ENCODE data around the gene XRCC4.
"Not testable (repeated sequence)": the region's sequence is repeated elsewhere in the genome, so short reads cannot be mapped to it uniquely, and the experiment has no call there.

XRCC4 gene

DNA sequence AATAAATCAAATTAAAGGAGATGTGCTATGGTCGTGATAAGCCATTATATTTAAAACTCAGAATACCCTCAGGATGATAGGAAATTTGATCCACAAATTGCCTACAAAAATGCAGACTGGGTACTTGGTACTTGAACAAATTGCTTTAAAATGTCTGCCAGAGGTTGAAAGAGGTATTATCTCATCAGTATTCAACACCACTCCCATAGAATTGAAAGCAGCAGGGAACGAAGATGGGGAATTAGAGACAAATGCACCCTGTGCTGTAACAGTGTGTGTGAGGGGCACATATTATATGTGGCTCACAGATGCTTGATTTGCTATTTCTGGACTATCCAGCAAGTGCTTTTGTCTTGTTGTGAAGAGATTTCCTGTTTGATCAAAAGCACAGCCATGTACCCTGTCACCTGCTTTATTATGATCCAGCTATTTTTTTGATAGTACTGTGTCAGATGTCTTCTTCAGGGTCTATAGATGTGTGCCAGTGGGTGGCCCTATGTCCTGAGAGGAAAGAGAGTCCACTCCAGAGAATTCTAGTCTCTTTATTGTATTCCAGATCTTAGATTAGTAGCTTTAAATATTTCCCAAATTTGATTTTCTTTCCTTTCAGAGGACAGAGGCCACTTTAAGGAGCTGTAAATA lies 120.1 kb downstream of the XRCC4 start:
- DNase-seq, result no peak

DNA sequence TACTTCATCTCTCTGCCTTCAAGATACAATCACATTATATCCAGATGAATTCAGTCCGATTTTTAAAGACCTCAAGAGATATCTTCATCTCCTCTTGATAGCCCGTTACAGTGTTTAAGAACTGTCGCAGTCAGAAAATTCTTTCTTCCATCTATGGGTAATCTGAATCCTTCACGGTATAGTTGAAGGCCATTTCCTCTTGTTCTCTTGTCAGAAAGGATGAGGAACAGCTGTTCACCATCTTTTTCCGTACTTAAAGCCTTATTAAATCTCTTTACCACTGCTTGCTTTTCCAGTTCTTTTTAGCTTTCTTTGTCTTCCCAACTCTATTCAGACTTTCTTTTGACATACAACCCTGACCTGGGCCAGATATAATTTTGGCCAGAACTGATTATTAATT lies 121.8 kb downstream of the XRCC4 start:
- no peak for DNase-seq

- DNase-seq, result no peak
Observed at GRCh38 chr5:83204651-83205050, 127.3 kb downstream of the XRCC4 start.

GRCh38 chr5:83209963-83210362 lies 132.6 kb downstream of the XRCC4 start:
- no peak for DNase-seq

GRCh38 chr5:83219077-83219476 lies 141.7 kb downstream of the XRCC4 start:
- DNase-seq, result no peak

GRCh38 chr5:83219495-83219894 lies 142.1 kb downstream of the XRCC4 start:
- no peak for DNase-seq

DNA sequence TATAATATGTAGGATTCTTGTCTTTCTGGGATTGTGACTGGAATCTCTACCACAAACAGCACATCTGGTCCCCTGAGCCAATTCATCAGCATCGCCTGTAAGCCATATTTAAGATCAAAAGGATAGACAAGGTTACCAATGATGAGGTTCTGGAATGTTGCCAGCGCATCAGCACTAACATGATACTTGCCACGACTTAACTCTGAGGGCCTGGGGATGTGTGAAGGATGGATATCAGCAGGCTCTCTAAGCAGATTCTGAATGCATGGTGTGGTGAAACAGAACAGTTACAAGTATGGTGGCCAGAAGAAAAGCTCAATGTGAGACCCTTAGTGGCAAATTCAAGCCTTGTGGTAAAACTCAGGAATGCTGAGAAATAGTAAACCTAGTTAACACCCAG lies 143.0 kb downstream of the XRCC4 start:
- DNase-seq, result no peak

DNA sequence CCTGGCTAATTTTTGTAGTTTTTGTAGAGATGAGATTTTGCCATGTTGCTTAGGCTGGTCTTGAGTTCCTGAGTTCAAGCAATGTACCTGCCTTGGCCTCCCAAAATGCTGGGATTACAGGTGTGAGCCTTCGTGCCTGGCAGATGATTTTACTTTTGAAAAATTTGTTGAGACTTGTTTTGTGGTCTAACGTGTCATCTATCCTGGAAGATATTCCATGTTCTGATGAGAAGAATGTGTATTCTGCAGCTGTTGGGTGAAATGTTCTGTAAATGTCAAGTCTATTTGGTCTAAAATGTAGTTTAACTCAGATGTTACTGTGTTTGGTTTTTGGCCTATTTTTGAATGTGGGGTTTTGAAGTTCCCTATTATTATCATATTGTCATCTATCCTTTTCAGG lies 145.6 kb downstream of the XRCC4 start:
- no peak for DNase-seq

DNA sequence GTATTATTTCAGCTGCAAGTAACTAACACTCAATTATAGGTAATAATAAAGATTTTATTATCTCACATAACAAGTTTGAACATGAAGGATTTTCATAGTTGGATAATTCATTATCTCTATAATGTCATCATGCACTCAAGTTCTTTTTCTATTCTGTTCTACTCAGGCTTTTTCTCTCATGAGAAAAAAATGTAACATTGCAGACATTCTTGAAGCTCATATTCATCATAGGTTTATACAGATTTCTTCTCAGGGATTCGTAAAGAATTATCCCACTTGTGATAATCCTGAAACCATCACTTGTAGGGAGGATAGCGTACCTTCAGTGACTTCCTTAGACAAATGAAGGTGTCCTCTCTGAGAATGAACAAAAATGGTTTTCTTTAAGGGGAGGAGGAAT lies 150.3 kb downstream of the XRCC4 start:
- DNase-seq, result no peak

DNA sequence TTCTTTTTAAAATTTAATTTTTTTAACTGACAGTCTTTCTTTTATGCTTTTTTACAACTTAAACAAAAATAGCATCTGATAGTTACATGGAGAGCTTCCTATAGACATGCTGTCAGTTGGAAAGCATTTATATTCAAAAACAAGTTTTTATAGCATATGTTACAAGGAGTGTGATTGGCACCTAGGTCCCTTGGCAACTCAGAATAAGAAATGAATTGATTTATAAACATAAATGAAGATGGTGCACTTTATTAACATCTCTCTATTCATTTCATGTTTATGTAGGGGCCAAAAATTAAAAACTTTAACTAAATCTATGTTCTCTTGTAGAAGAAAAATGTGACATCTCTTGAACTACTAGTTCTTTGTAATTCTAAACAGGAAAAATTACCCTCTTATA lies 153.2 kb downstream of the XRCC4 start:
- no peak for DNase-seq

DNA sequence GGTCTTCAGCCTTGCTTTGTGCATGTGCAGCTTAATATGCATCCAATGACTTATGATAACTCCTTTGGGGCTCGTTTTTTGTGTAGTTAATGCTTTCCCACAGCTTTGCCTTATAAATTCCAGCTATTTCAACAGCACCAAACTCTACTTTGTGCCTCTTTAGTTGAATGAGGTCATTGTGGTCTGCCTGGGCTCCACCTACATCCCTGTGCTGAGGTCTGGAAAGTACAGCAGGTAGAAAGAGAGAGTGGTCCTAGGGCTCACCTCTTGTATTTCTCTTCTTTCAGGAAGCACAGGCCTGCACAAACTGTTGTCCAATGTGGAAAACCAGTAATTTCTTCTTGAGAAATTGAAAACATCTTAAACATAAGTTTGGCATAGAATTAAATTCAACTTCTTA lies 167.2 kb downstream of the XRCC4 start:
- no peak for DNase-seq

DNA sequence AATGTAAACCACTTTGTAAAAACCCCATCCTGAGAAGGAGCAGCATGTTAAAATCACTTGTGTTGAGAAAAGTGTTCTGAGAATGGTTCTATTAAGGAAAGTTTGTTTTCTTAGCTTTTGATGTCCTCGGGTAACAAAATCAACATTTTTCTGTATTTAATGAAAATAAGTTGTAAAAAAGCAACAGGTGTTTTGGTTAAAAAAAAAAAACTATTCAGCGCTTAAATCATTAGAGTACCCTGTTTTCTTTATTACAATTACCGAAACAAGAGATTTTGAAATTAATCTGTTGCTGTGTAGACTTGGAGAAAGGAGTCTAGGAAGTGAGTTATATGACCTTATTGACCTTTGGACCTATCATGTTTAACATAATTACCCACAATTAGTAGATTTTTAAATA lies 167.7 kb downstream of the XRCC4 start:
- no peak for DNase-seq

GRCh38 chr5:83246071-83246470 lies 168.7 kb downstream of the XRCC4 start:
- no peak for DNase-seq

DNA sequence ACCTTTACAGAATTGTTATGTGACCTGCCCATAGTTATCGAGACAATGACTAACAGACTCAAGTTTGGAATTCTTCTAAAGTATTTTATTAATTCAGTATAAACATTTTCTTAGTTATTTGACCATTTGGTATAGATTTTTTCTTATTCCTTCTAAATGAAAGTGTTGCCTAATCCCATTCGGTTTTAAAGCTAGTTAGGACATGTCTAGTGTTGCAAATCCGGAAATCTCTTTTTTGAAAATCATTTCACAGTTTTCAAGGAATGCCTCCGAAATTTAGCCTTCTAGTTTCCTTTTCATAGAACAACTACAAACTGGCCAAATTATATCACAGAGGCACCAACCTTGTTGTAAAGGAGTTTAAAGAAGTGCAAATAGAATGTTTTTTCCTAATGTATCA lies 171.8 kb downstream of the XRCC4 start:
- no peak for DNase-seq

GRCh38 chr5:83251849-83252248 lies 174.5 kb downstream of the XRCC4 start:
- DNase-seq, result no peak

DNA sequence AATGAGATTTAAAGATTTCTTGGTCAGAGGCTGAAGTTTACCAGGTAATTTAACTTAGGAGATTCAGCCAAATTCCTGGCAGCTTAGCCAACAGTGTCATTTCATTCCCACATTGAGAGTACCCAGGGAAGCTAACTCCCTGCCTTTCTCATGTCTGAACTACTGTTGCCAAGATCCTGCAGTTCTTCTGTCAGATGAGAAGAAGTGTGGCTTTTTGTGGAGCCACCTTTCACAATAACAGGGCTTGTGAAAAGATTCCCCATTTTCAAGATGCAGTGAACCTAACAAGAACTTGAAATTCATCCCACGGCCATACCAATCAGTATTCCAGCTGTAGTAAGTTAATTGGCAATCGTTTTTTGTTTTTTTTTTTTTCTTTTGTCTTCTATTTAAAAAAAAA lies 176.4 kb downstream of the XRCC4 start:
- peak; percentile 7 for DNase-seq

DNA sequence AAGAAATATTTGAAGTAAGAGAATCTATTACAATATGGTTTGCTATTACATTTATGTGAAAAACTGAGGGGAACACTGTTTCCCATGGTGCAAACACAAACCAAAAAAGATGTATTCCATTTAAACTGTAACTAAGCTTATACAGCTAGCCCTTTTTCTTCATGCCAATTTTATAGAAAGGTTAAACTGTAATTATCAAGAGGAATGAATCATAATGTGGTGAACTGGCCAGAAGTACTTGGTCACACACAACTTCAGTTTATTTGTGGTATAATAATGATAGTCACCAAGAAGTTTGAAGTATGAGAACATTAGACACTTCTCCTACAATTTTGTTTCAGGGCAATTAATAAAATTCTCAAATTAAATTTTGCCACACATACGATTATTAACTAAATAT lies 177.9 kb downstream of the XRCC4 start:
- DNase-seq, result no peak

- DNase-seq, result no peak
Observed at GRCh38 chr5:83256091-83256780, 178.9 kb downstream of the XRCC4 start.

- not testable (repeated sequence) for DNase-seq
Observed at GRCh38 chr5:83257684-83258083, 180.3 kb downstream of the XRCC4 start.

- DNase-seq, result no peak
Observed at GRCh38 chr5:83265318-83265717, 188.0 kb downstream of the XRCC4 start.

DNA sequence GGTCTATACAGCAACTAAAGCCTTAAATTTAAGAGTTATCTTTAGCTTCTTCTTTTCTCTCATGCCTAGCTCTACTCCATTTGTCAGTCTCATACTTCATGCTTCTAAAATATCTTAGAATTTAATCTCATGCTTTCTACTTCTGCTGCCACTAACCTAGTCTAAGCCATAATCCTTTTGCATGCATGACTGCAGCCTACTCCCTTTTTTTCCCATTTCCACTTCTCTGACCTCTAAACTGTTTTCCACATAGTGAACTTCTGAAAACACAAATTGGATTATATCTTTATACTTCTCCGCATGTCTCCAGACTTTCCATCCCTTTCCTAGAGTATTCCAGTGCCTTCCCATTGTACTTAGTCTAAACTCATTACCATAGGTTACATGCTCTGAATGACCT lies 193.0 kb downstream of the XRCC4 start:
- no peak for DNase-seq

DNA sequence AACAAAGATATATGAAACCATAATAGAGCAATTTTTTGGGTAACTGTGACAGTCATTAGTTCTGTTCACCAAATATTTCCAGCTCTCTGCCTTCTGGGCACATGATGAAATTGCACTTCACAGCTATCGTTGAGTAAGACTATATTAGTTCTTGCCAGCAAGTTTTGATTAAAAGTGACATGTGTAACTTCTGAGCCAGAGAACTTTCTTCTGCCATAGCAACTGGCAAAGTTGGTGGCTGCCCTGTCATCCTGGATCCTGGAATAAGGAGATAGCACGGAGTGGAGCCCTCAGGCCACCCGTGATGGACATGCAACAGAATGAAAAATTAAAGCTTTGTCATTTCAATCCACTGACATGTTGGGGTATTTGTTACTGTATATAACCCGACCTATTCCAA lies 199.8 kb downstream of the XRCC4 start:
- DNase-seq, result peak; percentile 25

DNA sequence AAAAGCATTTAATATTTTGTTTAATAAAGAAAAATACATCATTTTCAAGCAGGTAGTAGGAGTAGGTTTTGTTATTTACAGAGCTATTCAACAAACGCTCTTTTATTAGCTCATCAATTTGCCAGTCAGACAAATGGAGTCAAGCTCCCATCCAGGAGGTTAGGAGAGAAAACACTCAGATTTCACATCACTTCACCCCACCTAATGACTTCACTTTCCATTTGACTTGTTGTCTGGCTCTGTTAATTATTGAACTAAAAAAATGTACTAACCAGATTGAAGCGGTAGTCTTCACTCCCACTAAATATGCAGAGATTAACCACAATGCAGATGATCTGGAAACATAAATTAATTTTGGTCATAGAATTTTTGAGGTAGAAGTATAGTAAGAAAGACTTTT lies 200.6 kb downstream of the XRCC4 start:
- DNase-seq, result no peak

DNA sequence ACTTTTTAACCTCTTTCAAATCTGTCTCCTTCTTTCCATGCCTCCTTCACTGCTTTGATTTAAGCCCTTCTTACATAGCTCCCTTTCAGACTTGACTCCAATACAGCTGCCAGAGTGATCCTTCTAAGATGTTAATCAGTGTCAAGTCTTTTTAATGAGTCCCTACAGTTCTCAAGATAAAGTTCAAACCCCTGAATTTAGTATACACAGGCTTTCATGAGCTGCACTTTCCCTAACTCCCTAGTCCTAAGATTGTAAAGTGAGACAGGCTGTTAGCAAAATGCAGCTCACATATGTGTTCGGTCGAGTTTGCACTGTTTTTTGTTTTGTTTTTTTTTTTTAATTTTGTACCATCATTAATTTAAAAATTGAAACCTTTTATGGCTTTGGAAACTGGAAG lies 203.8 kb downstream of the XRCC4 start:
- DNase-seq, result no peak

DNA sequence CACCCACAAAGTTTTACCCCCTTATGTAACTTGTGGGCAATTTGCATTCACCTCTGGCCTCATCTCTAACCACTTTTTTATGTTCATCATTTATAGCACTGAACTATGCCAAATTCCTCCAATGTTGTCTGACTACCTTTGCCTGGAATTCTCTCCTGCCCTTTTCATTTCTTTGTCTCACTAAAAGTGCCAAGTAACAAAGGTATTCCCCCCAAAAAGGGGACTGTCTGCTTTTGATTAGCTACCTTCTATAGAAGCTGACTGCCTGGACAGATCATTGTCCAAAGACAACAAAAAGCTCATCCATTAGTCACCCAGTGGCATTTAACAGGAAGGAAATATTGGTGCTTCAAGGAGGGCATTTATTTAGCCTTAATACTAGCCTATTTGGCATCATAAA lies 204.3 kb downstream of the XRCC4 start:
- DNase-seq, result no peak

Measured in NCI-H446 treated with DMSO at 0.1 percent for 48 hours (cell line).